HG02610 (cell line): ENCODE data around the gene SPCS2.
"Not testable (repeated sequence)": the region's sequence is repeated elsewhere in the genome, so short reads cannot be mapped to it uniquely, and the experiment has no call there.

ENCODE experiments used
- ATAC-seq: cut with Tn5 transposase; IDR thresholded peaks from one replicate; pipeline ENCODE4 v1.9.1; 2021; ENCODE audit warnings: mild to moderate bottlenecking, moderate library complexity; ENCODE audit not compliant: unreplicated experiment

SPCS2 gene

GRCh38 chr11:75000975-75001354, 51.9 kb downstream of the SPCS2 start:
- ATAC-seq = no peak

GRCh38 chr11:75001686-75002085, 52.6 kb downstream of the SPCS2 start:
- no peak for ATAC-seq

GRCh38 chr11:75002516-75002915, 53.5 kb downstream of the SPCS2 start:
- ATAC-seq = no peak

GRCh38 chr11:75004215-75004614, 55.1 kb downstream of the SPCS2 start:
- peak; percentile 41 for ATAC-seq

GRCh38 chr11:75011357-75011756, 62.3 kb downstream of the SPCS2 start:
- ATAC-seq = no peak

GRCh38 chr11:75011872-75012271, 62.8 kb downstream of the SPCS2 start:
- no peak for ATAC-seq

GRCh38 chr11:75013051-75013450, 64.0 kb downstream of the SPCS2 start:
- no peak for ATAC-seq

- ATAC-seq = no peak
Observed at GRCh38 chr11:75014129-75014528, 65.1 kb downstream of the SPCS2 start.

DNA sequence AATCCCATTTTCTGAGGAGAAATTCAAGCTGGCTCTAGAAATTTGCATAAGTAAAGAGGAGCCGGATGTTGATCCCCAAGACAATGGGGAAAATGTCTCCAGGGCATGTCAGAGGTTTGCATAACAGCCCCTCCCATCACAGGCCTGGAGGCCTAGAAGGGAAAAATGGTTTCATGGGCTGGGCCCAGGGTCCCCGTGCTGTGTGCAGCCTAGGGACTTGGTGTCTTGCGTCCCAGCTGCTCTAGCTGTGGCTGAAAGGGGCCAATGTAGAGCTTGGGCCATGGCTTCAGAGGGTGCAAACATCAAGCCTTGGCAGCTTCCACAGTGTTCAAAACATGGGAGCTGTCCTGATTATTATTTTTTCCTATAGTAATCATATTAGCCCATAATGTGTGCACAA, 70.1 kb downstream of the SPCS2 start:
- ATAC-seq = not testable (repeated sequence)

GRCh38 chr11:75020328-75020727, 71.3 kb downstream of the SPCS2 start:
- not testable (repeated sequence) for ATAC-seq

DNA sequence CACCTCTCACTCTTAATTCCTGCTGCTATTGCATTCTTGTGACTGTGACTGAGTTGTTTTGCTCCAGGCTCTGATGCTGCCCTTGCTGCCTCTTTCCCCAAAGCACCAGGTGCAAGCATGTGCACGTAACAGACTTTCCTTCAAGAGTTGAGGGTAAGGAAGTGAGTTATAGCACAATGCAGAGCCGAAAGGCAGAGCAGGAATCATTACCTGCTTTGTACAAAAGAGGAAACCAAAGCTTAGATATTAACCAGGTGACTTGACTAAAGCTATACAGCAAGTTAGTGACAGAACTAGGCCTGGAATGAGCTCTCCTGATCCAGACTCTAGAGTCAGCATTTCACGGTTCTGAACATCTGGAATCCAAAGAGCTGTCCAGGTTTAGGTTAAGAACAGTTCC, 73.2 kb downstream of the SPCS2 start:
- ATAC-seq = no peak

- ATAC-seq = no peak
Observed at GRCh38 chr11:75022759-75023396, 73.8 kb downstream of the SPCS2 start.

DNA sequence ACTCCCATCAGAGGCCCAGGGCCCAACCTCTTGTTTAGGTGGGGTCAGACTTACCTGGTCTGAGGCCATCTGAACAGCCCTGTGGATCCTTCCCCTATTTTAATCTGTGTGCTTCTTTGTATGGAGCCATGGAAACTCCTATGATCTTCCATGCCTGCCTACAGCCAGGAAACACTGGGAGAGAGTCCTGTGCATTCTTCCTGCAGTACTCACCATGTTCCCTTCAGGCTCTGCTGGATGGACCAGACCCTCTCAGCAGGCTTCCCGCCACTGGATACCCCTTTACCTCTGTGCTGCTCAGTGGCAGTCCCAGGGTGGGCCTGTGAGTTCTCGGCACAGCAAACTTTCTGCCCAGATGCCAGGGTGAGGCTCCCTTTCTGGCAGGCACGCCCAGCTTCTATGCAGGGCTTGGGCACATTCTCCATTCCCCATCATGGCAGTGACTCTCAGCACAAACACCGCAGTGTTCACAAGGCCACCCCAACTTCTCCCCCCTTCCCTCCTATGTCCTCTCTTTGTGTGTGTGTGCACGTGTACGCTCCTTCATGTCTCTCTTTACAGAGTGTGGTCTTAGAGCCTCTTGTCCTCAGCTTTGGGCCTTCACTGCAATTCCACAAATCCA, 74.5 kb downstream of the SPCS2 start:
- no peak for ATAC-seq

- no peak for ATAC-seq
Observed at GRCh38 chr11:75024068-75024449, 75.0 kb downstream of the SPCS2 start.

- ATAC-seq = no peak
Observed at GRCh38 chr11:75024764-75025211, 75.7 kb downstream of the SPCS2 start.

DNA sequence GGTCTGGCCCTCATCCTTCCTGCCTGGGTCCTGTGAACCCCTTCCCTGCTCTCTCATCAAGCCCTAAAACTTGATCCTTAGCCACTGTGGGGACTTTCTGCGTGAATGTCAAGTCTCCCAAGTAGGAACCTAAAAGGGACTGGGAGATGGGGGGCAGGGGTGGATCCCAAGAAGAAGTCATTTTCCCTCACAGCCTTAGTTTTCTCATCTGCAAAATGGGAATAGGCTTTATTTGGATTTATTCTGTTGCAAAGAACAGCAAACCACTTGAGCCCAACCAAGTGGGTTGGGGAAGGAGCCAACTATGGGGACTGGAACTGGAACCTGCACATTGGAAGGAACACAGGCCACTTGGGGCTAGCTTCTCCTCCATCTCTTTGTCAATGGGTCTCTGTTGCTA, 76.5 kb downstream of the SPCS2 start:
- no peak for ATAC-seq

- no peak for ATAC-seq
Observed at GRCh38 chr11:75028321-75028720, 79.3 kb downstream of the SPCS2 start.
